ENCODE data around the gene ATP5F1E.
"Not testable (repeated sequence)": the region's sequence is repeated elsewhere in the genome, so short reads cannot be mapped to it uniquely, and the experiment has no call there.

Gene ATP5F1E

GRCh38 chr20:59042796-59043631 is 10.9 kb upstream of the ATP5F1E start:
- peak; percentile 91 for DNase-seq

DNA sequence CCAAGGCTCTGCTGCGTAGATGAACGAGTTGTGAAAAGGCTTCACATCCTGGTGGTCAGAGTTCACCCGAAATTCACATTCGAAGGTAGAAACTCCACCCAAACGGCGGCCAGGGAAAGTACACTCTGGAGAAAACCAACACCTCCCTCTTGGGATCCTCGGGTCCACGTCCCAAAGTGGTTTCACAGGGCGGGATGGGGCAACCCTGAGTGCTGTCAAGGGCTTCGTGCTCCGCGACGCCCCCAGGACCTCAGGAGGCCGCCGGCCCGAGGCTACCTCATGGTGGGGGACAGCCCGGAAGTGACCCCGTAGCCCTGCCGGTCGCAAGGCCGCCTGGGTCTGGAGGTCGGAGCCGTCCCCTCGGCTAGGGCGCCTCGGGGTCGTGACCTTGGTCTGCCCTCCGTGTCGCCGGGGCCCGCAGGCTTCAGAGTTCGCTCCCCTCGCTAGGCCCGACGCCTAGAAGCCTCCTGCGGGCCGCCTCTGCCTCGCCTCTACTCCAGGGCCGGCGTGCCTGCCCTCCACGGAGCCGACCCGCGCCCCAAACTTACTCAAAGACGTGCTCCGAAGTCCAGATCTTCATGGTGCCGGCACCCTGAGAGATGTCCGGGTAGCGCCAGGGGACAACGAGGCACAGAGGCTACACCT is 10.1 kb upstream of the ATP5F1E start, which contains the start of gene PRELID3B:
Gene PRELID3B (minus strand): TSS at position 636 of the 645 bp plus-strand sequence. CDS start 56 bp downstream, at position 580.
- no peak for DNase-seq

DNA sequence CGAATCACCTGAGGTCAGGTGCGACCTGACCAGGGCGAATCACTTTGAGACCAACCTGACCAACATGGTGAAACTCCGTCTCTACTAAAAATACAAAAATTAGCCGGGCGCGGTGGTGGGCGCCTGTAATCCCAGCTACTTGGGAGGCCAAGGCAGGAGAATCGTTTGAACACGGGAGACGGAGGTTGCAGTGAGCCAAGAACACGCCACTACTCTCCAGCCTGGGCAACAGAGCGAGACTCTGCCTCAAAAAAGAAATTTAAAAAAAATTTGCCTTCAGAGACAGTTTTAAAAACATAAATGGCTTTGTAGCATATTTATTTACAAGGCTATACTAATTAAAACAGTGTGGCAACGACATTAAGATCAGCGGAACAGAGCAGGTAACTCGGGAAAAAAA is 9.4 kb upstream of the ATP5F1E start:
- not testable (repeated sequence) for DNase-seq

DNA sequence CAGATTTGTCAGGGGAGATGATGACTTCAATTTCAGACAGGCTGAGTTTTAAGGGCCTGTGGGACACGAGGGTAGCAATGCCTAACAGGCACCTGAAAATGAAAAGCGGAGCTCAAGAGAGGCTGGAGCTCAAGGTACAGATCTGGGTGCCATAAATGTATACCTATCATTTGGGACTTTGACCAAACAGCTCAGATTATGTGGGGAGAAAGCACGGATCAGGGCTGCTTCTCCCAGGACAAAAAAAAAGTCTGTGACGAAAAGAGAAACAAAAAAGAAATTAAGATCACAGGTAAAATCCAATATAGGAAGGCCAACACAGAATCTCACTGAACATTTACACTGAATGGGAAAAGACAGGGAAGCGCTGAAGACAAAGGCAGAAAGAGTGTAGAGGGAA is 8.5 kb upstream of the ATP5F1E start:
- no peak for DNase-seq

- DNase-seq: no peak
These were observed 7.1 kb upstream of the ATP5F1E start for GRCh38 chr20:59039233-59039632.

DNA sequence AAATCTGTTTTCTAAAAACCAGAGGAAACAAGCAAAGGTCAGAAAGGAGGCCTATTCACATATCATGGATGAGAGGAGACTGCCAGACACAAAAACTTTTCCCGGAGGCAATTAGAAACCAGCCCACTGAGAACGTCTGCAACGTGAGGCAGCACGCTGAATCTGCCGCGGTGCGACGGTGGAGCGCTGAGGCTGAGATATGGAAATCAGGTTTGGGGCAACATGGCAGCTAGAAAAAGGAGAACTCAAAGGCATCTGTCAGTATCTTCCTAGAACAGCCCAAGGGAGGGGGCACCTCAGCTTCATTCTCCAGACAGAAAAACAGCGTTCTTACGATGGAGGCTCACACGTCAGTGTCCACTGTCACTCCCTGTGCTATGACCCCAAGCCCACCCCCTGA is 5.3 kb upstream of the ATP5F1E start:
- DNase-seq: no peak

GRCh38 chr20:59035381-59035780 is 3.2 kb upstream of the ATP5F1E start:
- DNase-seq: no peak

DNA sequence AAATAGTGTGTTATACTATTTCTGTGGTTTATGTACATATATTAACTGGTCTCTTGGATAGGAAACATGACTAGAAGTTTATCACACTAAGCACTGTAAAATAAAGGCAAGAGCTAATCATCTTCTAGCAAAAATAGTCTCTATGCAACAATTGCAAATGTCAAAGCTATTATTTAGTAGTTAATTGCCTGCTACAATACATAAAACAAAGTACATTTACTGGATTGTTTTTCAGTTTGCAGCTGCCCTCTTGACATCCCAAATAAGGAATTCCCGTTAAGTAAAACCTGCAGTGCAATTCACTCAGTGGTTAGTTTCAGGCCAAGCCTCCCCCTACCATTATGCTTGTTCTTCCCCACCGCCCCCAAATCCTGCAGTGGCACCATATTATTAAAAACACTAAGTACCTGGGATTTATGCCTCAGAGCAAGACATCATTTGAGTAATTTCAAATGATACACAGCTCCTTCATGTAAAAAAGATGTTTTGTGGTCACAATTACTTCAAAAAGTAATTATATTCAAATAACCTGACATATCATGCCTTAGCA is 1.6 kb upstream of the ATP5F1E start:
- DNase-seq: no peak

- DNase-seq: no peak
These were observed 958 bp upstream of the ATP5F1E start for GRCh38 chr20:59033093-59033492.

DNA sequence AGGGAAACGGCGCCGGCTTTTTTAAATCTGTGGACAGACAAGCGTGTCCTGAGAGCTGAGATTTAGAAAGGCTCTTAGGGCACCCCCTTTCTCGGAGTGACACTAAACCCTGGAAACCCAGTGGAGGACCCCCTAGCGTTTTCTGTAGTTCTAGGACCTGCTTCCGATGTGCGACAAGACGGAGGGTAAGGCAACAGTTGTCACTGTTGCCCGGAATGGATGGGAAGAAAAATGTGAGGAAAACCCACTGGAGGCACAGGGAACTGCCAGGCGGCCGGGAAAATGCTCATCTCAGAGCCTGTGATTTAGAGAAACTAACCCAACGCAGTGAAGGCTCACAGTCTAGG is 551 bp upstream of the ATP5F1E start:
- peak; percentile 85 for DNase-seq

GRCh38 chr20:59031564-59032022 is 542 bp downstream of the ATP5F1E start:
- DNase-seq: peak; percentile 45

- no peak for DNase-seq
These were observed 1.1 kb downstream of the ATP5F1E start for GRCh38 chr20:59030911-59031563.

DNA sequence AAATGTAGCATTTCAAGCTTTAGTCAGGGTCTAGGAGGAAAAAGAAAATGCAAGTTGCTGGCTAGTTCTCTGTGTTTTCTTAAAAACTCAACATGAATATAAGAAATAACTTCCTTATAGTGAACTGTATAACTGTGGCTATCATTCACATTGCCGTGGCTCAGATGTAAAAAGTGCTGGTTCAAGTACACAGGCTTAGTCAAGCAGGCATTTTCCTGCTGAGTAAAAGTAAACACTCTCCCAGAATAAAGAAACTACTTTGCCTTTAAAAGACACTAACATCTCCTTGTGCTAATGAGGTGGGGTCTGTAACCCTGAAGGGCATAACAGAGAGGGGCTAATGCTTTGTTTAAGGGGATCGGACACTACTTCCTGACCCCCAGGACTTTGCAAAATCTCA is 3.3 kb downstream of the ATP5F1E start:
- no peak for DNase-seq

DNA sequence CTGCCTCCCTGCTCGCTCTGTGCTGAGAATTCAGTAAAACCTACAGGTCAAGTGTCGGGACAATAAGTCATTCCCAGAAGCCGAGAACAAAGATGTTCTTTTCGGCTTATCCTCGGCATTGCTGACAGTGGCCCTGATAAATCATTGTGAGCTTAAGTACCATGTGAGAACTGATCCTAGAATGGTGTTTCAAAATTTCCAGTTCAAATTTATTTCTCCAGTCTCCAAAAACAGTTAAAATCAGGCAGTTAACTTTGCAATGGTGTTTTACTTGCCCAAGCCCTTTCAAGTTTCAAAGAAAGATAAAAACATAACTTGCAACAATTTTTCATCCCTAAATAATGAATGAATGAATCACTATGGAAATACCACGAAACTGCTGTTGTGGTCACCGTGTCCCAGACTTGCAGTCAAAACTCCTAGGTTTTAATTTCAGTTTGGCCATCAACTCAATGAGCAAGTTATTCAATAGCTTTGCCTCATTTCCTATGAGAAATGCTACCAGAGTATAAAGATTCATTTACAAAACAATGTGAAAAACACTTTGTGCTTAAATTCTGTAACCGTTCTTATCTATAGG is 4.3 kb downstream of the ATP5F1E start:
- DNase-seq: no peak

DNA sequence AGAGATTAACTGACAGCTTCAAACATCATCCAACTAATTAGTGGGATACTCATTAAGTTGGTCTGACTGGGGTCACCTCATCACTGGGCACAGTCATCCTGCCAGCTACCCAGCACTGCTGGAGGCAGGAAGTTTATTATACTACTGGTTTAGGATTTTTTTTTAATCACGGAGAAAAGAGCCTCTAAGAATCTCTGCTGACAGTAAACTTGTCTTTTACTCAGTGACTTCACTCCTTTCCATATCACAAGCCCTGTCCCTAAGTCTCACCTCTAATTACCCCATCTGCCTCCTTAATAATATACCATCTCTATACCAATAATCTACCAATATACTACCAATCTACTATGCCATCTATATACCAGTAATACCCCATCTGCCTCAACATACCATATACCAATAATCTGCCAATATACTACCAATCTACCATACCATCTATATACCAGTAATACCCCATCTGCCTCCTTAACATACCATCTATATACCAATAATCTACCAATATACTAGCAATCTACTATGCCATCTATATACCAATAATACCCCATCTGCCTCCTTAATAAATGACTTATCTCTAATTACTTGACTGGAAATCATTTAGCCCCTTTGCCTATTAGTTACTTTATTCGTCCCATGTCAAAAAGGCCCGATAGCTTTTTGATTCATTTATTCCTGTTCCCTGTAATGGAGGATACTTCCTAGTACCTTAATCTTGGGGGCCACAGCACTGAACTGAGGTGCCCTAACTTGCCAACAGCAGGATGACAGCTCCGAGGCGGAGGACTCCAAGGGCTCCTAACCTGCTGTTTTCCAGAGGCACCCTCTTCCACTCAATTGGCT is 5.0 kb downstream of the ATP5F1E start:
- DNase-seq: no peak

- DNase-seq: no peak
These were observed 6.6 kb downstream of the ATP5F1E start for GRCh38 chr20:59025511-59025910.

- no peak for DNase-seq
These were observed 7.0 kb downstream of the ATP5F1E start for GRCh38 chr20:59025086-59025485.

- DNase-seq: no peak
These were observed 8.0 kb downstream of the ATP5F1E start for GRCh38 chr20:59024111-59024530.

DNA sequence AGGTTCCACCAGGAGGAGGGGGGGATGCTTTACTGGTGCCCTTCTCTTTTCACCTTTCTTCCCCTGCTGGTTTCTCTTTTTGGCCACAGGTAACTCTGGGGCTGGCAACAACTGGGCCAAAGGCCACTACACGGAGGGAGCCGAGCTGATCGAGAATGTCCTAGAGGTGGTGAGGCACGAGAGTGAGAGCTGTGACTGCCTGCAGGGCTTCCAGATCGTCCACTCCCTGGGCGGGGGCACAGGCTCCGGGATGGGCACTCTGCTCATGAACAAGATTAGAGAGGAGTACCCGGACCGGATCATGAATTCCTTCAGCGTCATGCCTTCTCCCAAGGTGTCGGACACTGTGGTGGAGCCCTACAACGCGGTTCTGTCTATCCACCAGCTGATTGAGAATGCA is 8.5 kb downstream of the ATP5F1E start:
- no peak for DNase-seq

- no peak for DNase-seq
These were observed 9.4 kb downstream of the ATP5F1E start for GRCh38 chr20:59022754-59023153.

DNA sequence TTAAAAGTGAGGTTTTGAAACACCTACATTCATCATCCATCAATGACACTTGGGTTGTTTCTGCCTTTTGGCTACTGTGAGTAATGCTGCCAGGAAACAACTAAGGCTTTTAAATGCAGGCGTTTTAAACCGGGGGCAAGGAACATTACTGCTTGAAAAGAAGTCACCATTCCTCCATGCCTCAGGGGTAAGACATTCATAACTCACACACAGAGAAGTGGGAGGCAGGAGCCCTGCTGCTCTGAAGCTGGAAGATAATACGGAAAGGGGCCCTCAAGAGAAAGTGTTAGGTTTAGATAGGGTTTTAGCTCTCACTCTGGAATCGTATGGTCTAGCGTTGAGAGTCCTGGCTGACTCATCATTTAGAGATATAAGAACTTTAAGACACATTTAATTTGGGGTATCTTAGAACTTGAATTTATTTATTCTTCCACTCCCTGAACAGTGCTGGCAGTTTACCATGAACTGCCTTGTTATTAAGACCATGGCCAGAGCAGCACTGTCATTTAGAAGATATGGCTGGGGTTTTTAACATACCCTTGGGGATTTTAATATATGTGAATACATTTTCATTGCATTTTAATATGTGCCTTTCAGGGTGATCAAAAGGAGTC is 11.1 kb downstream of the ATP5F1E start:
- DNase-seq: no peak

DNA sequence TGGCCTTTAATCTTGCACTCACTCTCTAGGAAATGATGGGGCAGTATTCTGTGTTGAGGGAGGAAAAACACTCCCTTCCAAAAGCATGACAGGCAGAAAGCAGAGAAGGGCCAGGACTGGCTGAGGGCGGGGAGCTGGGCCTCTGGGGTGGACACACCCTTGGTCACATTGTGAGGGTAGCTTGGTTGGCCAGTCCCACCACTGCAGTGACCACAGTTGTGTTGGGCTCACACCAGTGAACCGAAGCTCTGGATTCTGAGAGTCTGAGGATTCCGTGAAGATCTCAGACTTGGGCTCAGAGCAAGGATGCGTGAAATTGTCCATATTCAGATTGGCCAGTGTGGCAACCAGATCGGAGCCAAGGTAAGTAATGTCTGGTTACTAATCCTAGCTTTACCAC is 12.9 kb downstream of the ATP5F1E start, which contains the start of gene TUBB1:
Gene TUBB1 (plus strand): TSS at position 213 of the 400 bp plus-strand sequence. CDS start 94 bp downstream, at position 307.
- no peak for DNase-seq

All from NCI-H1092 treated with DMSO at 0.1 percent for 48 hours (cell line).